DND-41 (cell line): ENCODE measurements around the gene SEMA4C.

Experiments used
- ATAC-seq: fragments of 200-7000 bp; cut with Tn5 transposase; 3 replicates; pipeline ENCODE4 v1.9.1; 2021; ENCODE audit warnings: low read depth; ENCODE audit not compliant: insufficient read depth
- DNase-seq: peaks from one replicate; pipeline ENCODE4 v3.0.0-alpha.2; 2020
- H2AFZ ChIP-seq: 2 replicates; pipeline ENCODE4 v1.6.0; 2012; ENCODE audit warnings: low read depth, low read length
- H3K27ac ChIP-seq: 2 replicates; pipeline ENCODE4 v1.5.1; 2012; ENCODE audit warnings: low read length, inconsistent platforms
- H3K27me3 ChIP-seq: fragments of 200-600 bp; sonication (generic); 2 replicates; pipeline ENCODE4 v1.6.0; 2012; ENCODE audit warnings: low read length, mild to moderate bottlenecking, inconsistent platforms; ENCODE audit not compliant: insufficient read depth, poor library complexity
- H3K36me3 ChIP-seq: 2 replicates; pipeline ENCODE4 v1.5.1; 2012; ENCODE audit warnings: low read length, inconsistent platforms; ENCODE audit not compliant: insufficient read depth
- H3K4me1 ChIP-seq: 2 replicates; pipeline ENCODE4 v1.5.1; 2012; ENCODE audit warnings: mild to moderate bottlenecking, low read length; ENCODE audit not compliant: insufficient read depth
- H3K4me2 ChIP-seq: 2 replicates; pipeline ENCODE4 v1.6.0; 2012; ENCODE audit warnings: mild to moderate bottlenecking, moderate library complexity, low read length, inconsistent platforms; ENCODE audit not compliant: insufficient read depth
- H3K4me3 ChIP-seq, 2 experiments: fragments of 200-600 bp in 1 of 2; shearing (Covaris generic) in 1 of 2; 2 replicates each; pipeline ENCODE4 v1.5.1; 2012 to 2016; ENCODE audit warnings: inconsistent platforms in 2 of 2, low read length in 2 of 2, mild to moderate bottlenecking in 2 of 2, low read depth in 1 of 2, moderate library complexity in 1 of 2
- H3K79me2 ChIP-seq: 2 replicates; pipeline ENCODE4 v1.6.0; 2012; ENCODE audit warnings: low read length, inconsistent platforms; ENCODE audit not compliant: insufficient read depth
- H3K9ac ChIP-seq: 2 replicates; pipeline ENCODE4 v1.6.0; 2012; ENCODE audit warnings: low read depth, mild to moderate bottlenecking, inconsistent platforms, low read length, moderate library complexity
- H3K9me3 ChIP-seq: 2 replicates; pipeline ENCODE4 v1.5.1; 2012; ENCODE audit warnings: low read length, moderate library complexity, mild to moderate bottlenecking, inconsistent platforms; ENCODE audit not compliant: insufficient read depth, severe bottlenecking
- H4K20me1 ChIP-seq: 2 replicates; pipeline ENCODE4 v1.6.0; 2012; ENCODE audit warnings: low read length; ENCODE audit not compliant: insufficient read depth
- CTCF ChIP-seq: IDR thresholded peaks from 2 replicates; pipeline ENCODE4 v1.5.1; 2012; ENCODE audit warnings: borderline replicate concordance, low read length, moderate library complexity, mild to moderate bottlenecking; ENCODE audit not compliant: poor library complexity, severe bottlenecking; ENCODE audit errors: extremely low read depth
- EZH2 ChIP-seq: IDR thresholded peaks from 3 replicates; pipeline ENCODE4 v1.6.1; 2012; ENCODE audit warnings: borderline replicate concordance, low read depth, mild to moderate bottlenecking, moderate library complexity, low read length, inconsistent platforms; ENCODE audit not compliant: severe bottlenecking

The SEMA4C gene

DNA sequence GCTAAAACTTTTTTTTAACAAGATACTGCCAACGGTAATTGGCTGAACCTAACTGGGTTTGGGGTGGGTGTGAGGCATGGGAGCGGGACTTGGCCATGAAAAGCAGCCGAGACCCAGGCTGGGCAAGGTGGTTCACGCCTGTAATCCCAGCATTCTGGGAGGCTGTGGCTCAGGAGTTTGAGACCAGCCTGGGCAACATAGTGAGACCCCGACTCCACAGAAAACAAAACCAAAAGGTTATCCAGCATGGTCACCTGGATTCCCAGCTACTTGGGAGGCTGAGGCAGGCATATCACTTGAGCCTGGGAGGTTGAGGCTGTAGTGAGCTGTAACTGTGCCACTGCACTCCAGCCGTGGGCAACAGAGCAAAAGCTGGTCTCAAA, 11.0 kb upstream of the SEMA4C start:
- no peak overlapping the region for H3K4me3 ChIP-seq
- TF ChIP-seq CTCF (no peak), EZH2 (no peak)
- no peaks in the 10 kb centered on the region for H3K9me3 ChIP-seq
- DNase-seq (no peak), ATAC-seq (no peak)
- no peaks in the 10 kb centered on the region for H3K36me3 ChIP-seq
- H3K79me2 ChIP-seq = no peaks in the 10 kb centered on the region
- H3K4me1 ChIP-seq = no peaks in the 10 kb centered on the region
- H3K27me3 ChIP-seq = peaks cover 22% of the 10 kb centered on the region
- H3K4me2 ChIP-seq = no peak overlapping the region
- no peak overlapping the region for H3K27ac ChIP-seq
- no peak overlapping the region for H3K9ac ChIP-seq
- H2AFZ ChIP-seq = no peak overlapping the region
- no peaks in the 10 kb centered on the region for H4K20me1 ChIP-seq

GRCh38 chr2:96879545-96880040, 9.7 kb upstream of the SEMA4C start:
- Histone ChIP-seq H3K9me3 (no peaks in the 10 kb centered on the region), H3K4me1 (no peaks in the 10 kb centered on the region), H3K4me2 (no peak overlapping the region), H3K27ac (no peak overlapping the region), H2AFZ (no peak overlapping the region), H3K27me3 (peaks cover 22% of the 10 kb centered on the region), H3K4me3 (no peak overlapping the region), H3K79me2 (no peaks in the 10 kb centered on the region), H4K20me1 (no peaks in the 10 kb centered on the region), H3K36me3 (no peaks in the 10 kb centered on the region), H3K9ac (no peak overlapping the region)
- TF ChIP-seq CTCF (no peak), EZH2 (no peak)
- DNase-seq (no peak), ATAC-seq (no peak)

GRCh38 chr2:96878796-96879544, 9.1 kb upstream of the SEMA4C start:
- peaks cover 17% of the 10 kb centered on the region for H3K27me3 ChIP-seq
- DNase-seq (no peak), ATAC-seq (no peak)
- H3K27ac ChIP-seq = no peak overlapping the region
- no peak overlapping the region for H3K4me2 ChIP-seq
- no peaks in the 10 kb centered on the region for H3K79me2 ChIP-seq
- no peaks in the 10 kb centered on the region for H4K20me1 ChIP-seq
- no peak overlapping the region for H3K9ac ChIP-seq
- H3K4me3 ChIP-seq = no peak overlapping the region
- no peaks in the 10 kb centered on the region for H3K36me3 ChIP-seq
- no peak overlapping the region for H2AFZ ChIP-seq
- TF ChIP-seq CTCF = no peak
- TF ChIP-seq EZH2 = no peak
- no peaks in the 10 kb centered on the region for H3K4me1 ChIP-seq
- H3K9me3 ChIP-seq = no peaks in the 10 kb centered on the region
